ENCODE data around the gene FBN1.

FBN1 gene

GRCh38 chr15:48486228-48486627, 159.3 kb downstream of the FBN1 start:
- H3K4me3 ChIP-seq (ENCODE audit: low read length): no peak overlapping the region
- H4K20me1 ChIP-seq (ENCODE audit: insufficient read depth, low read length): no peaks in the 10 kb centered on the region
- TF ChIP-seq EZH2 (optimal IDR thresholded peaks at IDR 0.05; ENCODE audit: low read depth, low read length): no peak
- no peak for TF ChIP-seq CTCF (IDR thresholded peaks at IDR 0.05; ENCODE audit: low read length)
- no peak for TF ChIP-seq EZH2phosphoT487 (IDR thresholded peaks at IDR 0.05; ENCODE audit: low read length)
- H3K79me2 ChIP-seq (ENCODE audit: low read length): no peaks in the 10 kb centered on the region
- no peaks in the 10 kb centered on the region for H3K27me3 ChIP-seq (replicated peaks; ENCODE audit: insufficient read depth, low read length)
- peak overlapping the region; percentile 22 for H2AFZ ChIP-seq (ENCODE audit: low read length)
- H3K9me3 ChIP-seq (replicated peaks; ENCODE audit: insufficient read depth, low read length): no peaks in the 10 kb centered on the region
- H3K36me3 ChIP-seq (replicated peaks; ENCODE audit: insufficient read depth, low read length): no peaks in the 10 kb centered on the region
- H3F3A ChIP-seq (ENCODE audit: insufficient read depth, low read length): 0 out of 2 replicates have a peak, but pooled peaks cover 2% of the 10 kb centered on the region
- H3K27ac ChIP-seq (ENCODE audit: low read length): no peak overlapping the region
- H3K9me2 ChIP-seq (replicated peaks; ENCODE audit: insufficient read depth, low read length): no peaks in the 10 kb centered on the region
- 0 out of 2 replicates have a peak, but pooled peaks cover 5% of the 10 kb centered on the region for H3K4me1 ChIP-seq (ENCODE audit: low read length)
- H3K4me2 ChIP-seq (ENCODE audit: low read depth, low read length): peak overlapping the region; percentile 43
- DNase-seq: peak; percentile 57
- H3K9ac ChIP-seq (ENCODE audit: low read length): no peak overlapping the region

GRCh38 chr15:48481802-48482201, 163.7 kb downstream of the FBN1 start:
- H3F3A ChIP-seq (ENCODE audit: insufficient read depth, low read length): 0 out of 2 replicates have a peak, but pooled peaks cover 2% of the 10 kb centered on the region
- H3K9me2 ChIP-seq (replicated peaks; ENCODE audit: insufficient read depth, low read length): no peaks in the 10 kb centered on the region
- H3K4me3 ChIP-seq (ENCODE audit: low read length): no peak overlapping the region
- H3K9ac ChIP-seq (ENCODE audit: low read length): no peak overlapping the region
- H4K20me1 ChIP-seq (ENCODE audit: insufficient read depth, low read length): no peaks in the 10 kb centered on the region
- H3K4me1 ChIP-seq (ENCODE audit: low read length): 0 out of 2 replicates have a peak, but pooled peaks cover 5% of the 10 kb centered on the region
- H3K9me3 ChIP-seq (replicated peaks; ENCODE audit: insufficient read depth, low read length): no peaks in the 10 kb centered on the region
- no peaks in the 10 kb centered on the region for H3K36me3 ChIP-seq (replicated peaks; ENCODE audit: insufficient read depth, low read length)
- no peak for TF ChIP-seq CTCF (IDR thresholded peaks at IDR 0.05; ENCODE audit: low read length)
- TF ChIP-seq EZH2 (optimal IDR thresholded peaks at IDR 0.05; ENCODE audit: low read depth, low read length): no peak
- TF ChIP-seq EZH2phosphoT487 (IDR thresholded peaks at IDR 0.05; ENCODE audit: low read length): no peak
- no peak overlapping the region for H3K4me2 ChIP-seq (ENCODE audit: low read depth, low read length)
- no peak overlapping the region for H3K27ac ChIP-seq (ENCODE audit: low read length)
- no peaks in the 10 kb centered on the region for H3K79me2 ChIP-seq (ENCODE audit: low read length)
- H2AFZ ChIP-seq (ENCODE audit: low read length): no peak overlapping the region
- no peaks in the 10 kb centered on the region for H3K27me3 ChIP-seq (replicated peaks; ENCODE audit: insufficient read depth, low read length)
- no peak for DNase-seq

GRCh38 chr15:48479751-48480150, 165.8 kb downstream of the FBN1 start:
- Histone ChIP-seq H2AFZ (ENCODE audit: low read length) (no peak overlapping the region), H3K4me2 (ENCODE audit: low read depth, low read length) (no peak overlapping the region), H4K20me1 (ENCODE audit: insufficient read depth, low read length) (no peaks in the 10 kb centered on the region), H3K27me3 (replicated peaks; ENCODE audit: insufficient read depth, low read length) (no peaks in the 10 kb centered on the region), H3K9ac (ENCODE audit: low read length) (no peak overlapping the region), H3K36me3 (replicated peaks; ENCODE audit: insufficient read depth, low read length) (no peaks in the 10 kb centered on the region), H3K9me2 (replicated peaks; ENCODE audit: insufficient read depth, low read length) (no peaks in the 10 kb centered on the region), H3K79me2 (ENCODE audit: low read length) (no peaks in the 10 kb centered on the region), H3K27ac (ENCODE audit: low read length) (no peak overlapping the region), H3K4me1 (ENCODE audit: low read length) (no peaks in the 10 kb centered on the region), H3K4me3 (ENCODE audit: low read length) (no peak overlapping the region), H3F3A (ENCODE audit: insufficient read depth, low read length) (no peaks in the 10 kb centered on the region), H3K9me3 (replicated peaks; ENCODE audit: insufficient read depth, low read length) (no peaks in the 10 kb centered on the region)
- no peak for DNase-seq
- TF ChIP-seq EZH2phosphoT487 (IDR thresholded peaks at IDR 0.05; ENCODE audit: low read length) (no peak), CTCF (IDR thresholded peaks at IDR 0.05; ENCODE audit: low read length) (no peak), EZH2 (optimal IDR thresholded peaks at IDR 0.05; ENCODE audit: low read depth, low read length) (no peak)

Measured in MM.1S (cell line).